ENCODE data around the gene MPZL1. TPM values are rescaled to one million over a fixed set of nuclear protein-coding genes. Genes with fewer than 3 reads are reported as not detected.
"Not testable (repeated sequence)": the region's sequence is repeated elsewhere in the genome, so short reads cannot be mapped to it uniquely, and the experiment has no call there.

Gene MPZL1
- total and polyA plus RNA-seq, 9 donors: 30.3 to 180 (median 80.1) TPM

- H3K4me1 ChIP-seq (ENCODE audit: insufficient read depth): no peaks in the 10 kb centered on the region
- no peak overlapping the region for H3K27ac ChIP-seq
- TF ChIP-seq CTCF (IDR thresholded peaks at IDR 0.05): no peak
- H3K36me3 ChIP-seq: no peaks in the 10 kb centered on the region
- no peak overlapping the region for H3K4me3 ChIP-seq
- WGBS, 3 donors: 55 to 58% (median 57%) methylated on average over 2 of the region's 2 CpGs
- H3K9me3 ChIP-seq: no peaks in the 10 kb centered on the region
- H3K27me3 ChIP-seq: no peaks in the 10 kb centered on the region
- intact Hi-C loops (cut with DNase I): no loop called here
- no peak for DNase-seq
Measured at GRCh38 chr1:167829868-167830267, 108.1 kb downstream of the MPZL1 start.

GRCh38 chr1:167830668-167831067, 108.9 kb downstream of the MPZL1 start:
- H3K4me3 ChIP-seq; H3K27me3 ChIP-seq; H3K36me3 ChIP-seq; H3K4me1 ChIP-seq (ENCODE audit: insufficient read depth); intact Hi-C loops (cut with DNase I); H3K9me3 ChIP-seq; H3K27ac ChIP-seq; DNase-seq: not testable (repeated sequence)
- WGBS, 3 donors: 75 to 84% (median 81%) methylated on average over 5 of the region's 5 CpGs

- WGBS, 3 donors: 84 to 89% (median 86%) methylated on average over 5 of the region's 5 CpGs
- Histone ChIP-seq H3K27me3 (no peaks in the 10 kb centered on the region), H3K9me3 (no peaks in the 10 kb centered on the region), H3K4me1 (ENCODE audit: insufficient read depth) (no peaks in the 10 kb centered on the region), H3K27ac (no peak overlapping the region), H3K4me3 (no peak overlapping the region), H3K36me3 (no peaks in the 10 kb centered on the region)
- no peak for DNase-seq
- intact Hi-C loops (cut with DNase I): no loop called here
- no peak for TF ChIP-seq EP300 (IDR thresholded peaks at IDR 0.05)
- no peak for TF ChIP-seq CTCF (IDR thresholded peaks at IDR 0.05)
- no peak for TF ChIP-seq POLR2A (IDR thresholded peaks at IDR 0.05)
Measured at GRCh38 chr1:167832693-167833092, 110.9 kb downstream of the MPZL1 start.

GRCh38 chr1:167833904-167834303, 112.1 kb downstream of the MPZL1 start:
- TF ChIP-seq POLR2A (IDR thresholded peaks at IDR 0.05) (no peak), EP300 (IDR thresholded peaks at IDR 0.05) (no peak), CTCF (IDR thresholded peaks at IDR 0.05) (no peak)
- intact Hi-C loops (cut with DNase I): no loop called here

GRCh38 chr1:167836197-167836596, 114.4 kb downstream of the MPZL1 start:
- Histone ChIP-seq H3K4me1 (ENCODE audit: insufficient read depth) (no peaks in the 10 kb centered on the region), H3K27ac (no peak overlapping the region), H3K36me3 (no peaks in the 10 kb centered on the region), H3K4me3 (no peak overlapping the region), H3K9me3 (no peaks in the 10 kb centered on the region), H3K27me3 (no peaks in the 10 kb centered on the region)
- intact Hi-C loops (cut with DNase I): no loop called here
- WGBS, 3 donors: 80 to 92% (median 90%) methylated on average over 4 of the region's 4 CpGs
- TF ChIP-seq EP300 (IDR thresholded peaks at IDR 0.05) (no peak), POLR2A (IDR thresholded peaks at IDR 0.05) (no peak), CTCF (IDR thresholded peaks at IDR 0.05) (no peak)
- DNase-seq: no peak

More at GRCh38 chr1:167833904-167834303, 112.1 kb downstream of the MPZL1 start:
- Histone ChIP-seq H3K4me3 (no peak overlapping the region), H3K9me3 (no peaks in the 10 kb centered on the region), H3K4me1 (ENCODE audit: insufficient read depth) (no peaks in the 10 kb centered on the region), H3K27me3 (no peaks in the 10 kb centered on the region), H3K36me3 (no peaks in the 10 kb centered on the region), H3K27ac (no peak overlapping the region)
- no peak for DNase-seq

All from ovary (tissue), 9 donors.